Hematopoietic multipotent progenitor cell treated with erythropoietin and hydrocortisone succinate and interleukin-3 and kit ligand, for 6 days (in vitro differentiated cells): ENCODE results near the gene TBC1D16.

Source experiments
- DNase-seq: peaks from one replicate; pipeline ENCODE4 v3.0.0-alpha.2; 2015

Gene TBC1D16

GRCh38 chr17:79948945-79949655 is 86.6 kb downstream of the TBC1D16 start:
- no peak for DNase-seq

- no peak for DNase-seq
Measured at GRCh38 chr17:79948406-79948944, 87.2 kb downstream of the TBC1D16 start.

DNA sequence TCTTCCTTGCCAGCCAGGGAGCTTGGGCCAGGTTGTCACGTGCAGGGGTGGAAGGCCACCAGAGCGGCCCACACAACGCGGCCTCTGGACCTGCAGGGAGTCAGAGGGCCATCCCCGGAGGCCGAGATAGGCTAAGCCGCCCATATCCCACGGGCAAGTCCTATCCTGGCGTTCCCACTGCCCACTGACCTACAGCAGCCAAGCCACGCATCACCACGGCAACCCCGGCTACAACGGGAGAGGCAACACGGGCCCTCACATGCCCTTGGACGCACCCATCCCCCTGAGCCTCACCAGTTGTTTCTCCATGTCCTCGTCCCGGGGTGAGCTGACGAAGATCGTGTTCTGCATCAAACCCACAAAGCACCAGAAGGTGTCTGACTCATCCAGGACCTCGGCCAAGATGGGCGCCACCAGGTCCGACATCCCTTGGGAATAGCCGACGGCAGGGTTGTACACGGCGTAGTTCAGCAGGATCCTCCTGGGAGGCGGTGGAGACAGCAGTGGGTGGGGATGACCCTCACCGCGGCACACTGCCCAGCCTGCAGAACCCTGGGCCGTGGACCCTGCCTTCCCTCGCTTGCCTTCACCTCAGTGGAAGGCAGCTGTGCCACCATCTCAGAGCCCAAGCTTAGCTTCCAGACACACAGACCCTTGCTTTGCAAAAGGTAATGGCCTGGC is 88.2 kb downstream of the TBC1D16 start:
- DNase-seq: no peak

GRCh38 chr17:79946352-79947231 is 89.1 kb downstream of the TBC1D16 start:
- no peak for DNase-seq

GRCh38 chr17:79945591-79946255 is 89.9 kb downstream of the TBC1D16 start:
- DNase-seq: no peak

- DNase-seq: no peak
Measured at GRCh38 chr17:79944821-79945391, 90.8 kb downstream of the TBC1D16 start.

DNA sequence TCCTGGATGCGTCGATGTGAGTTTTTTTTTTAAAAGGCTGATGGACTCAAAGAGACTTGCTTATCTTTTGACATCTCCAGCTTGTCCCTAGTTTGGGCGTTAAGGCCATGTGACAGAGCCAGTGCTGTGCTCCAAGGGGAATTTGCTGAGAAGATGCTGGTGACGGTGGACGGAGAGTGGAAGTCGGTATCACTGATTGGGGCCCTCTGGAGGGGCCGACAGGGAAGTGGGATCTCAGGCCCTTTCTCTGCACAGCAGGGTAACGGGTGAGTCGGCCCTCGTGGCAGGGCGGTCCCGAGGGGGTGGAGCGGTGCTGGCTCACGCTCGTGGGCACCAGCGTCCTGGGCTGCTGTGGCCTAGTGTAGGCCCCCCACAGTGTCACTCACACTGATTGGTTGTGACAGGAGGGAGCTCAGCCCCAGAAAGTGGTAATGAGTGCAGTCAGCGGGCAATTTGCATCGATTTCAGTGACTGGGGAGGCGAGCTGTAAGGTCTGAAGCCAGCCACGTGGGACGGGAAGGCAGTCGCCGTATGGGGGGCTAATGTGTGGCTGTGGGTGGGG is 91.3 kb downstream of the TBC1D16 start:
- no peak for DNase-seq

DNA sequence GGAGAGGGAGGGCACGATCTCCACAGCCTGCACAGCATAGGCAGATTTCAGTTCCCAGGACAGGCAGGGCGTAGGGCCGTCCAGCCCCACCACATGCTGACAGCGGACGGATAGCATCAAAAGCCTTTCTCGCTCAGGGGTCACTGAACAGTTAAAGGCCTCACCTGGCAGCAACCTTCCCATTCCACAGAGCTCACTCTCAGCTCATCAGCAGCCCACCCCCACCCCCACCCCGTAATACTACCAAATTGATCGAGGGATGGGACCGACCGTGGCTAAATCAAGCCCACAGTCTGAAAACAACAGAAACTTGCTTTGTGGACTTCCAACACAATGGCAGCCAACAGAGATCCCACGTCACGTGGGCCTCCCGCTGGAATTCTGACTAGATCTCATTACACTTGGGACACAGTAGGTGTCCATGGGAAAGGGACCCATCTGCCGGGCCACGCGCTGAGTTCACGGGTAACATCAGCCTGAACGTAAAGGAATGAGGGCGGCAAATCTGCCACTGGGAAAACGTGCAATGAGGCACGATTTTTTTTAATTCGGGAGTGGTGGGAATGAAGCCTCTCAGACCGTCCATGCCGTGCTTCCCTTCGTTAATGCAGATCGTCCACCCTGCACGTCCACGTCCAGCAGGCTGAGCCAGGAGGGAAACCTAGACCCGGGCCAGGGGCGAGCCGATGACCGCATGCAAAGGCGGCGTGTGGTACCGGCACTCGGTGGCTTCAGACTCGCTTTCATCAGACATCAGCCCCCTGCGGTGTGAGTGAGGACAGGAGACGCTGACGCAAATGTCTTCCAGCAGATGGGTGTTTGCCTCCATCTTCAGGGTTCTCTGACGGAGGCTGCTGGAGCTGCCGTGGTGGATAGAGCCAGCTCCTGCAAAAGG is 92.1 kb downstream of the TBC1D16 start:
- no peak for DNase-seq

- no peak for DNase-seq
Measured at GRCh38 chr17:79942591-79943346, 92.9 kb downstream of the TBC1D16 start.

GRCh38 chr17:79942011-79942405 is 93.7 kb downstream of the TBC1D16 start:
- no peak for DNase-seq

DNA sequence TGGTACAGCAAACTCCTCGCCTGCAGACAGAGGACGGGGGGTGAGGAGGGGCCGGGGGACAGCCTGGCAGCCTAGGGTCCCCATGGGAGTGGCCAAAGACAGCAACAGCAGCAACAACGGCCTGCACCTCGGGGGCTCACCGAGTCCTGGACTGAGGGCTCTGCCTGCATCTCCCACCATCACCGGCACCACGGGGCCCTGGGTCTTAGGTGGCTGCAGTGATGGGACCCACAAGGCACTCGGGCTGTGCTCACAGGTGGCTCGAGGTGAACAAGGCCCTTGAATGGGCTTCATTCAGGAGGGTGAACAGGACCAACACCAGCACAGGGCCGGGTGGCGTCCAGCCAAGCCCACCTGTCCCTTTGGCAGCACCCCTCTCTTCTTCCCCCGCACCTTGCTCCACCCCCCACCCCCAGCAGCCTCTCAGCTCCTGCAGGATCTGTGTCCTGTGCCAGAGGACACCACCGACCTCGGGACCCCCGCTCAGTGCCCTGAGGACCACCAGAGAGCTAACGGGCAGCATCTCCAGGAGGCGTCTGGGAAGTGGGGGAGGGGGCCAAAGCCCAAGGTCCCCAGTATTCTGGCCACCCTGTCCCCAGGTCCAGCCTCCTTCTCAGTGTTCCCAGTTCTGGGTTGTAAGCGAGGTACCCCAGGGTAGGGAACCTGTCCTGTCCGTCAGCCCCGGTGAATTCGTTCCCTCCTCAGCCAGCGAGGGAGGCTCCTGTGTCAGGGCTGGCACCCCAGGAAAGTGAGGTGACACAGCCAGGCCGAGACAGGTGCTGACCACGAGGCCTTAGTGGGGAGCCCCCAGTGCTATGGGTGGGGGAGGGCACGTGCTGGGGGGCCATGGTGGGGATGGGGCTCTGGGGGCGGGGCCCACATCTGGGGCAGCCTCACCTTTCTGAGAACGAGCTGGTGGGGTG is 94.3 kb downstream of the TBC1D16 start:
- no peak for DNase-seq

- DNase-seq: no peak
Measured at GRCh38 chr17:79940459-79941087, 95.1 kb downstream of the TBC1D16 start.

DNA sequence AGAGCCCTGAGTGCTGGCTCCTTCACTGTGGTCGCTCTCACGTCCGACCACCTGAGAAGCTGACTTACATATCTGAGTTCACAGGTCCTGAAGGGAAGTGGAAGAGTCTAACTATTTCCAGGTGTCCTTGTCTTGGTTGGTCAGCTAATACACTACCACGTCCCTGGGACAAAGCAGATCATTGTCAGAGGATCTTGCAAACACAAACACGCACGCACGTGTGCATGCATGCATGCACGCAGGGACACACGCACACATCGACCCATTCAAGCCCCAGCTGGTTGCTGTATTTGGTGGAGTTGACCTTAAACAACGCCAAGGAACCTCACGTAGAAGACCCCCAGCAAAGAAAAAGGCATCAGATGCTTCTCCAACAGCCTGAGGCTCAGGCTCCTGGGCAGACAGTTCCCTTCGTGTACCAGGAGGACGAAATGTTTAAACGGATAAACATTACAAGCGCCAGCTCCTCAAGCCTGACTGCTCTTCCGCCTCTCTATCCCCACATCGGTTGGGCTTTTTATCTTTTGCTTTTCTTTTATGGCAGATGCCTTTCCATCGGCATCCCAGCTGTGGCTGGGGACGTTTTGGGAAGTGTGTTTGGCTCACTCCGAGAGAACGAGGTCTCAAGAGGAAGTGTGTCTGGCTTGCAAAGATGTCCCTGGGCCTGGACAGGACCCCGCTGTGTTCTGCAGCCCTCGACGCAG is 95.8 kb downstream of the TBC1D16 start:
- no peak for DNase-seq

DNA sequence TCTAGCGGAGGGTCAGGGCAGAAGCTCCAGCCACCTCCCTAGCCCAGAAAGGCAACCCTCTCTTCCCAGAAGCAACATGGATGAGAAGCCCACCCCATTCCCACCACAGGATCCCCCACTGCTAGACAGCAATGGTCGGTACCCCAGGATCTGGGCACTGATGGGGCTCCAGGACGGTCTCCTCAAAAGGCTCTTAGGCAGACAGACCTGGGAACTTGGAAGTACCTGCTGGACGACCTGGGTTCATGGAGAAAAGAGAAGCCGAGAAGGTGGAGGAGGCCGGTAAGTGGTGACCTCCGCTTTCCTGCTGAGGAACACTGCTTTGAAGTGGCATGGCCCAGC is 96.6 kb downstream of the TBC1D16 start:
- no peak for DNase-seq

- no peak for DNase-seq
Measured at GRCh38 chr17:79938336-79939093, 97.2 kb downstream of the TBC1D16 start.

DNA sequence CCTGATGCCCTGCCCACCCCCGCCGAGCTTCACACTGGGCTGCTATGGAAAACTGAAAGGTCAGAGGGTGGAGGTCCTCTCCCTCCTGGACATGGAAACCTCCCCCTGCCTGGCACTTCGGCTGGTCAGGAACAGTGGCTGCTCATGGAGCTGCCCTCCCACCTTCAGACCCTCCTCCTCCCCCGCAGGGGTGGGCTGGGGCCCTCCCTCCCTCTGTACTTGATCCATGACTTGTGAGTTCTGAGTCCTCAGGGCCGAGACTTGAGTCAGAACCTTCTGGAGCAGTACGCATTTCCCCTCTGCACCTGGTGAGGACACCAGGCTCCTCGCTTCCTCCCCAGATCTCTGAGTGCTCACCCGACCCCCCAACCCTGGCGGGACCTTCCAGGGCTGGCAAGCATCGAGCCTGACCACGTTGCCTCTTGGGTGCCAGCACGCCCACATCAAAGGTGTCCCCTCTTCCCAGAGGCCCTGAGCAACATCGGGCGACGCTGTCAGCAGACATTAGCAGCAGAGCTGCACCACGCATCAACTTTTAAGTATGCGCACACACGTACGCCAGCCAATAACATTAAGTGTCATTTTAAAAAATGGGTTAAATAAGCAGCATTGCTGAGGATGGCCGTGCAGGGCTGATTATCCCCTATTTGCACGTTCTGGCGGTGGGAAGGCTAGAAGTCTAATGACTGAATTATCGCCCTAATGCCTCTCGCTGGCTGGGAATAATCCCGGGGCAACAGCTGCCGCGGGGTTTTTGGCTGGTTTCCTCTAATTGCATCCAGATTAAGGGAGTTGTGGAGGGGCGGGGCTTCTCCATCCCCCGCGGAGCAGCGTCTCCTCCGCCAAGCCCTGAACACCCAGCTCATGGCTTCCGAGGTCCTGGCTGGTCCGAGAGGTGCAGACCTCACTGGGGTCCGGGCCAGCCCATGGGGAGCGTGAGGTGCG is 98.0 kb downstream of the TBC1D16 start:
- no peak for DNase-seq
